Suprapubic skin (tissue), 3 donors: Measurements from ENCODE around the gene JAKMIP1.

Source experiments
- CTCF ChIP-seq, 2 donors: fragments of 200-600 bp in 1 of 2; fragments of 450-650 bp in 1 of 2; sonication (generic) in 1 of 2; IDR thresholded peaks; one replicate each; pipeline ENCODE4 v1.5.1; 2016 to 2019; ENCODE audit warnings: antibody characterized with exemption in 2 of 2, mild to moderate bottlenecking in 1 of 2, moderate library complexity in 1 of 2
- POLR2AphosphoS5 ChIP-seq, 3 donors: sonication (generic); formaldehyde crosslinking; IDR thresholded peaks; one replicate each; pipeline ENCODE4 v1.6.1; 2017; ENCODE audit warnings: antibody characterized with exemption in 3 of 3

GRCh38 chr4:6200011-6200921 is at the start of gene JAKMIP1:
- TF ChIP-seq CTCF (IDR thresholded peaks at IDR 0.05): no peak
- no peak for TF ChIP-seq POLR2AphosphoS5 (IDR thresholded peaks at IDR 0.05)
